ENCODE data around the gene CSRNP3.

CSRNP3 gene

GRCh38 chr2:165601065-165601830 is 131.8 kb downstream of the CSRNP3 start:
- H3K4me3 ChIP-seq (replicated peaks; ENCODE audit: low read depth, low read length): no peak overlapping the region
- DNase-seq (ENCODE audit: extremely low read depth, low read depth): no peak

GRCh38 chr2:165601928-165602521 is 132.5 kb downstream of the CSRNP3 start:
- no peak overlapping the region for H3K4me3 ChIP-seq (replicated peaks; ENCODE audit: low read depth, low read length)

More at GRCh38 chr2:165601065-165601830, 131.8 kb downstream of the CSRNP3 start:
- TF ChIP-seq CTCF (IDR thresholded peaks at IDR 0.05; ENCODE audit: low read depth, low read length, missing control alignments): no peak

GRCh38 chr2:165609672-165610071 is 140.2 kb downstream of the CSRNP3 start:
- no peak for TF ChIP-seq CTCF (IDR thresholded peaks at IDR 0.05; ENCODE audit: low read depth, low read length, missing control alignments)
- no peak overlapping the region for H3K4me3 ChIP-seq (replicated peaks; ENCODE audit: low read depth, low read length)
- no peak for DNase-seq (ENCODE audit: extremely low read depth, low read depth)

More at GRCh38 chr2:165601928-165602521, 132.5 kb downstream of the CSRNP3 start:
- TF ChIP-seq CTCF (IDR thresholded peaks at IDR 0.05; ENCODE audit: low read depth, low read length, missing control alignments): no peak
- no peak for DNase-seq (ENCODE audit: extremely low read depth, low read depth)

GRCh38 chr2:165610591-165611029 is 141.1 kb downstream of the CSRNP3 start:
- no peak for TF ChIP-seq CTCF (IDR thresholded peaks at IDR 0.05; ENCODE audit: low read depth, low read length, missing control alignments)
- DNase-seq (ENCODE audit: extremely low read depth, low read depth): no peak
- H3K4me3 ChIP-seq (replicated peaks; ENCODE audit: low read depth, low read length): no peak overlapping the region

- DNase-seq (ENCODE audit: extremely low read depth, low read depth): no peak
- TF ChIP-seq CTCF (IDR thresholded peaks at IDR 0.05; ENCODE audit: low read depth, low read length, missing control alignments): no peak
These were observed 148.4 kb downstream of the CSRNP3 start for GRCh38 chr2:165617741-165618481.

GRCh38 chr2:165618806-165619205 is 149.3 kb downstream of the CSRNP3 start:
- TF ChIP-seq CTCF (IDR thresholded peaks at IDR 0.05; ENCODE audit: low read depth, low read length, missing control alignments): no peak
- DNase-seq (ENCODE audit: extremely low read depth, low read depth): no peak
- no peak overlapping the region for H3K4me3 ChIP-seq (replicated peaks; ENCODE audit: low read depth, low read length)

More at GRCh38 chr2:165617741-165618481, 148.4 kb downstream of the CSRNP3 start:
- no peak overlapping the region for H3K4me3 ChIP-seq (replicated peaks; ENCODE audit: low read depth, low read length)

Measured in HFF-Myc (cell line).